Measurements from ENCODE around the gene VSTM5.

DNA sequence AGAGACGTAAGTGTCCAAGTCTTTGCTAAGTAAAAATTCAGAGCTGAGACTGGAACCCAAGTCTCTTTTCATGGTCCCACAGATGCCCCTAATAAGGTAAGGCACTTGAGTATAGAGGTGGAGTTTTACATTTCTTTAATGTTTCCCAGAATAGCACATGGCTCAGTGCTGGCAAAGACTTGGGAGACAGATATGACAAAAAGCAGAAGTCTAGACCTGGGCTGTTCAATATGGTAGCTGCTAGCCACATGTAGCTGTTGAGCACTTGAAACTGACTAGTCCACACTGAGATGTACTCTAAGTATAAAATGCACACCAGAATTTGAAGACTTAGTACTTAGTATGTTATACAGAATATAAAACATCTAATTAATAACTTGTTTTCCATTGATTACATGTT is 17.6 kb downstream of the VSTM5 start:
- TF ChIP-seq CTCF (IDR thresholded peaks at IDR 0.05) (no peak), POLR2A (IDR thresholded peaks at IDR 0.05) (no peak)
